Measurements from ENCODE around the gene RYR2.
"Not testable (repeated sequence)": the region's sequence is repeated elsewhere in the genome, so short reads cannot be mapped to it uniquely, and the experiment has no call there.

Gene RYR2

DNA sequence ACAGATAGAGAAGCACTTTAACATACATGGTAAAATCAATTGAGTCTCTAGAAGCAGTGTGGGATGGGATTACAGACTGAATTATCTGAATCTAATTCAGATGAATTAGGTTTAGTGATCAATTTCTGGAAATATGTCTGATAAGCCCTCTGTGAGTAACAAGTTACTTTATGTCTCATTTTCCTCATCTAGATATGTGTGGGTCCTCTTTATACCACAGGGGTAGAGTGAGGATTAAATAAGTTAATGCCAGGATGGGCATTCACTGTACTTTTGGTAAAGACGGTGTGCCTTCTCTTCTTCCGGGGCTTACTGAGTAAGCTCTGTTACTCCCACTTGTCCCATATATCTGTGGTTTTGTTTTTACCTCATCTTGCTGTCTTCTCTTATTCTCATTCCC, 225.8 kb downstream of the RYR2 start:
- DNase-seq (ENCODE audit: low read depth), result no peak

DNA sequence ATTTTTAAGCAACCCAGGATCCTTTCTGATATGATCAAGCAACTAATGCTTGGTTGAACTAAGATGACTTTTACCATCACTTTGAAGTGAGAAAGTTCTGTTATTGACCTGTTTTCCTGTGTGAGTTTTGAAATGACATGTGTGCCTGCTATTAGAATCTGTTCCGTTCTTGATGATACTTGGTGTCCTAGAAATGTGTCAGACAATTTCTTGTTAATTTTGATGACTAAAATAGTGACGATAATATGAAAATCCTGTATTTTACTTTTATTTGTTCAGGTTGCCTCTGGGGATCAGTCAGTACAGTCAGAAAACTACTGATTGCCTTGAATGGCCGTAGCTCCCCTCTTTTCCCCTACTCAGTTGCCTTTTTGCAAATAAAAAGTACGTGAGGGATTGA, 228.0 kb downstream of the RYR2 start:
- no peak for DNase-seq (ENCODE audit: low read depth)

DNA sequence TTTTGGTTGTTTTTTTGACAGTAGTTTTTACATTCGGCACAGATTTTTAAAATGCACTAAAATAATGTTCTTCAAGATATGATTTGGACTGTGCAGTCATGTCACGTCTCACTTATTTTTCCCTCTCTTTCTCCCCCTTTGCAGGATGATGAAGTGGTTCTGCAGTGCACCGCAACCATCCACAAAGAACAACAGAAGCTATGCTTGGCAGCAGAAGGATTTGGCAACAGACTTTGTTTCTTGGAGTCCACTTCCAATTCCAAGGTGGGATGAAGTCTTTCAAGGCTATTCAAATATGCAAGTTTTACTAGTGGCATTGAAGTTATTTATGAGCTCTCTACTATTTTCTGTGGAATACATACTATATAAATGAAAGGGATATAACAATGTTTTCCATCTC, 228.4 kb downstream of the RYR2 start:
- DNase-seq (ENCODE audit: low read depth), result no peak

DNA sequence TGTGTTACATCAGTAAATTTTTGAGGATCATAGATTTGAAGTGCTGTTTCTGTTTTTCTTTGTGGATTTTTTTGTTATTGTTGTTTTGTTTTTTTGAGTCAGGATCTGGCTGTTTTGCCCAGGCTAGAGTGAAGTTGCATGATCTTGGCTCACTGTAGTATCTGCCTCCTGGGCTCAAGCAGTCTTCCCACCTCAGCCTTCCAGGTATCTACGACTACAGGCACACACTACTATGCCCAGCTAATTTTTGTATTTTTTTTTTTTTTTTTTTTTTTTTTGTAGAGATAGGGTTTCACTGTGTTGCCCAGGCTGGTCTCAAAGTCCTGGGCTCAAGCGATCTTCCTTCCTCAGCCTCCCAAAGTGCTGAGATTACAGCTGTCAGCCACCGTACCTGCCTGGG, 236.0 kb downstream of the RYR2 start:
- not testable (repeated sequence) for DNase-seq (ENCODE audit: low read depth)

DNA sequence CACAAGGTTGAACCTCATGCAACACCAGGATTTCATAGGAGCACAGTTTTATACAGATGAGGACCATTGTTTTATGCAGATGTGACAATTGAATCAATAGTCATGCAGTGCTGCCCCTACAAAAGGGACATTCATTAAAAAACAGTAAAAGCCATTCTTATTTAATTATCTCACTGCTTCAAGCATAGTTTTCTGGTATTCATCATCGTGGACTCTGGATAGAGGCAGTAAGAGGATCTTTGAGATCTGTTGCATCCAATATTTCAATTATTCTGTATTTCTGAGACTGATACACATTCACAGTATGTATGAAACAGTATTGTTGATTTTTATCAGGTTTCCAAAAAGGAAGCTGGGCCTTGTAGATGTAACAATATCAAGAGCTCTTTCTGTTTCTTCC, 237.6 kb downstream of the RYR2 start:
- no peak for DNase-seq (ENCODE audit: low read depth)

DNA sequence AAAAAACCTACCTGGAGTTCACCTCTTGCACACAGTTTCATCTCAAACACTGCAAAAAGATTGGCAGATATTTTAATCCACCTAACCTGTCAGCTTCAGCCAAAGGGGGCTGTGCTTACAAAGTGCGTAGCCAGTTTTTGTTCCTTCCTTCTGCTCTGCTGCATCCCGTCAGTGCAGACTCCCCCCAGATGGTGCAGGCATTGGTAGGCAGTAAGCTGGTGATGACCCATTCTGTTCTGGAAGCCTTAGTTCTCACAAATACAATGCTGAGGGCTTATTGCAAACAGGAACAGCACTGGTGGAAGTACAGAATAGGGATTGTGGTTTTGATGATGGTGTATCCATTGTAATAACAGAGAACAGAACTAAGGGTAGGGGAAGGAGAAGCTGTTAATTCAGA, 239.5 kb downstream of the RYR2 start:
- DNase-seq (ENCODE audit: low read depth), result no peak

DNA sequence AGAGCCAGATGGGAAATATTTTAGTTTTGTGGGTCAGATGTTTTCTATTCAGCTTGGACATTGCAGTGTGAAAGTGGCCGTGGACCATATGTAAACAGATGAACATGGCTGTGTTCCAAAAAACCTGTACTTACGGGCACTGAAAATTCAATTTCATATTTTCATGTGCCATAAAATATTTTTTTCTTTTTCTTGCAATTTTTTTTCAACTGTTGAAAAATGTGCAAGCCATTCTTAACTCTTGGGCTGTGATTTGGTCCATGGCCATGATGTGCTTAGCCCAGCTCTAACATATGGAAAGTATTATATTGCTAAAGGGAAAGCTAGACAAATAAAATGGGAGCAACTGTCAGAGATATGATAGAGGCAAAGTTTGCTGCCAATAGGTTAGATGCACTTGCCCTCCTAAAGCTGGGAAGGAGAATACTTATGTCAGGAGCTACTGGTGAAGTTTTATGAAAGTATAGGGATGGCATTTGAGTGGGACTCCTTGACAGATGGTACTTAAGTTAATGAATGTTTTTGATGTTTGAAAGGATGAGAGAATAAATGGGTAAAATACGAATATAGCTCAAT, 240.3 kb downstream of the RYR2 start:
- no peak for DNase-seq (ENCODE audit: low read depth)

DNA sequence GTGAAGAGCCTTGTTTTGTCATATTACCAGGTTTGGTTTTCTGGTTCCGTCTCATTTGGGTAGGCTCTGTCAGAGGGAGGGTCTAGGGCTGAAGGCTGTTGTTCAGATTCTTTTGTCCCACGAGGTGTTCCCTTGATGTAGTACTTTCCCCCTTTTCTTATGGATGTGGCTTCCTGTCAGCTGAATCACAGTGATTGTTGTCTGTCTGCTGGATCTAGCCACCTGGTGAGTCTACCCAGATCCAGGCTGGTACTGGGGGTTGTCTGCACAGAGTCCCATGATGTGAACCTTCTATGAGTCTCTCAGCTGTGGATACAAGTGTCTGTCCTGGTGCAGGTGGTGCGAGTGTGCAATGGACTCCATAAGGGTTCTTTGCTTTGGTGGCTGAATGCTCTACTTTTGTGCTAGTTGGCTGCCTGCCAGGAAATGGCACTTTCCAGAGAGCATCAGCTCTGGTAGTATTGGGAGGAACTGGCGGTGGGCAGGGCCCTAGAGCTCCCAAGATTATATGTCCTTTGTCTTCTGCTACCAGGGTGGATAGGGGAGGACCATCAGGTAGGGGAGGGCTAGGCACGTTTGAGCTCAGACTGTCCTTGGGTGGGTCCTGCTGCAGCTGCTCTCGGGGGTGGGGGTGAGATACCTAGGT, 246.0 kb downstream of the RYR2 start:
- DNase-seq (ENCODE audit: low read depth), result no peak

DNA sequence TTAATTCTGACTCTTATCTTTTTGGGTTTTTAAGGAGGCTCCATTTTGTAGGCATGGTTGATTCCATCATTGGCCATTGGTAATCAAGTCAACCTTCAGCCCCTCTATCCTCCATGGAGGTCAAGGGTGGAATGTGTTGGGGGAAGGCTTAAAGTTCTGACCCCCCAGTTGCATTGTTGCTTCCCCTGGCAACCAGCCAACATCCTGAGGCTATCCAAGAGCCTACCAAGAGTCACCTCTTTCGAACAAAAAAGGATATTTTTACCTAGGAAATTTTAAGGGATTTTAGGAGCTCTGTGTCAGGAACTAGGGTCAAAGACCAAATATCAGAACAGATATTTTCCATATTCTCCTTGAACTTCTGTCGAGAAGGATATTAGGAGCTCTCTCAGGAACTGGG, 251.8 kb downstream of the RYR2 start:
- no peak for DNase-seq (ENCODE audit: low read depth)

DNA sequence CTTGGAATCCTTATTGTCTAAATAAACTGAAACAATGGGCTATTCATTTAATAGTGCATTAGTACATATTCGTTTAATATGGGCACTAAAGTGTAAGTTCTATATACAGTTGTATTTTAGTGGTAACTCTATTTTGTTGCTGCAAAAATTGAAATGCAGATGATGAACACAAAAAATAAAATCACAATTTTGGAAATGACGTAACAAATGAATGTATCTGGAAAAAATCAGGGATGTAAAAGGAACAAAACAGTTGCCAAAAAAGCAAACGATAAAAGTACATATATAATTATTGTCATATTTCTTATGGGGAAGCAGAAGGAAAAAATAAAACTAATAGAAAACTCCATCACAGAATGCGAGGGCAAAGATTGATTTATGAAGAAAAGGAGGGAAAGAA, 254.9 kb downstream of the RYR2 start:
- no peak for DNase-seq (ENCODE audit: low read depth)

DNA sequence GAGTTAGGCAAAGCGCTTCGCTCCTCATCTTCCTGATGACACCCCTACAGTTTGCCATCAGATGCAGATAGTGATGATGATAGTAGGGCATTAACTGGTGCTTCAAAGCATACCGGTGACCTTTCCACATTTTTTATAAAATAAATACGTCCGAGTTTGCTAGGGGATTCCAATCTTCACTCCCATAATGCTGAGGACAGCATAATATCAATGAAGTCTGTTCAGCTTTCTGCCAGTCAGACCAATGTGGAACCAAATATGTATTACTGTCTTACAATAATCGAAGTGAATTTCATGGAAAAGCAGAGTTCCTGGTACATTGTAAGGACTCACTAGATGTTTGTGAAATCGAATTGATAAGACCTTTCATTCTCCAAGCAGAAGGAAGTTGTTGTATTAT, 258.7 kb downstream of the RYR2 start:
- DNase-seq (ENCODE audit: low read depth), result no peak

DNA sequence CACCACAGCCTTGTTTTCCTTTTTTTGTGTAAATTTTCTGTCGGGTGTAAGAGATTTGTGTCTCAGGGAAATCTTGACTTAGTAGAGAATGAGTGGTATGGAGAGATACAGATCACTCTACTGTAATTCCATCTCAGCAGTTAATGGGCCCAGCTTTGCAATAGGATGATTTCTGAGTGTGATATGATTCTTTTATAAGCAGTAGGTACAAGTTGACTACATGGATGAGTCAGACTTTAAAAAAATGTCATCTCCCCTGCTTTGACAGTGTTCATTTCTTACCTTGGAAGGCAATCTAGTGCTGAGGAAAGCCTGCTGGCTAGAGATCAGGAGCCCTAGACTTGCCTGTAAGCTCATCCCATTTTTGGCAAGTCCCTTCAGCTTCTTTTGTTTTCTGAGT, 261.9 kb downstream of the RYR2 start:
- no peak for DNase-seq (ENCODE audit: low read depth)

DNA sequence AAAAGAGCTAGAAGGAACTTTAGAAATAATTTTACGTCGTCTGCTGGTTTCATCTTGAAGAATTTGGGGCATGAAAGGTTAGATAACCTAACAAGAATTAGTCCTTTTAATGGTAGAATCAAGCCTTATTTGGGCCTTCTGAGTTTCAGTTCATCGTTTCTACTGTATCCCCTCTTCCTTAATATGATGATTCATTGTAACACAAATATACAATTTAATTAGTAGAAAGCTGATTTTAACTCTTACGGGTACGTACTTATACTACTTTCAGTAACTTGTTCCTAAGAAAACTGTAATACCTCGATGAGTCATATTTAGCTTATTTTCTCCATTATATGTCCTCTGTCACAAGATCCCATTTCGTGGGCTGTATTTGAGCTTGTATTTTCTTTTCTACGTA, 264.7 kb downstream of the RYR2 start:
- no peak for DNase-seq (ENCODE audit: low read depth)

DNA sequence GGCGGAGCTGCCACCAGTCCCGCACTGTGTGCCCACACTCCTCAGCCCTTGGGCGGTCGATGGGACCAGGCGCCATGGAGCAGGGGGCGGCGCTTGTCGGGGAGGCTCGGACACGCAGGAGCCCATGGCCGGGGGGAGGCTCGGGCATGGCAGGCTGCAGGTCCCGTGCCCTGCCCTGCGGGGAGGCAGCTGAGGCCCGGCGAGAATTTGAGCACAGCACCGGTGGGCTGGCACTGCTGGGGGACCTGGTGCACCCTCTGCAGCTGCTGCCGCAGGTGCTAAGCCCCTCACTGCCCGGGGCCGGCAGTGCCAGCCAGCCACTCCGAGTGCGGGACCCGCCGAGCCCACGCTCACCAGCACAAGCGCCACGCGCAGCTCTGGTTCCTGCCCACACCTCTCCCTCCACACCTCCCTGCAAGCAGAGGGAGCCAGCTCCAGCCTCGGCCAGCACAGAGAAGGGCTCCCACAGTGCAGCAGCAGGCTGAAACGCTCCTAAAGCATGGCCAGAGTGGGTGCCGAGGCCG, 267.7 kb downstream of the RYR2 start:
- no peak for DNase-seq (ENCODE audit: low read depth)

DNA sequence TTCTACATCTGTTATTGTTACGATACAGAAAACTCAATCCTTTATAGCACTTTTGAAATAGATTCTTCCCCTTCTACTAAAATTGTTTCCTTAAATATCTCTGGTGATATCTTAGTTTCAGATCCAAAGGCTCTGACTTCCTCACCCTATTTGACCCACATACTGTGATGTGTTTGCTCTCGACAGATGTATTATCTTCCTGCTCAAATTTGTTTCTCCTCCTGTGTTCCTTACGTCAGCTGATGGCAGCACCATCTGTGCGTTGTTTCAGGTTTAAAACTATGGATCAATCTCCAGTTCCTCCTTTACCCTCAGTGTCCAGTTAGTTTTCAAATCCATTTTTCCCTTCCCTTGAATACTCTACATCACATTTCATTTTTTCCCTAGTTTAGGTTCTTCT, 274.4 kb downstream of the RYR2 start:
- DNase-seq (ENCODE audit: low read depth), result no peak

DNA sequence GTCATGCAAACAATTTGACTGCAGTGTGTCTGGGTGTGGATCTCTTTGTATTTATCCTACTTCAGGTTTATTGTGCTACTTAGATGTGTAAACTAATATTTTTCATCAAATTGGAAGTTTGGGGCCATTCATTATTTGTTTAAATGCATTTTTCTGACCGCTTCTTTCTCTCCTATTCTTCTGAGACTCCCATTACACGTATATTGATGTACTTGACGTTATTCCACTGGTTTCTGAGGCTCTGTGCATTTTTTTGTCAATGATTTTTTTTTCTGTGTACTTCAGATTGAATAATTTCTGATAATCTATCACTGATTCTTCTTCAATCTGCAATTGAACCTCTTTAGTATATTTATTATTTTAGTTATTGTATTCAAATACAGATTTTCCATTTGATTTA, 276.8 kb downstream of the RYR2 start:
- no peak for DNase-seq (ENCODE audit: low read depth)

DNA sequence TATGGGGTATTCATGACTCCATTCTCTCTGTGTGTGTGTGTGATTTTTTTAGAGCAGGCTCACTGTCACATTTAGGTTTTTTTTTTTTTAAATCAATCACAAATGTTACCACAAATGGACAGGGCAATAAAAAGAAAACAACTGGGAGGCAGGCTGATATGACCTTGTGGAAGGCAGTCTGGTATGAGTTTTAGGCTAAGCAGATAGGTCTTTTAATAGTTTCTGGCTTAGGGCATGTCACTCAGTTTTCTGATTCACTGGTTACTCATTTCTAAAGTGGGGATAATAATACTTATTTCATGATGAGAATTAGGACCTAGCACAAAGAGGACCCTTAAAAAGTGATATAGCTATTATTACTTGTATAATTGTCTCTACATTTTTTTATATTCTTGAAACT, 278.9 kb downstream of the RYR2 start:
- no peak for DNase-seq (ENCODE audit: low read depth)

DNA sequence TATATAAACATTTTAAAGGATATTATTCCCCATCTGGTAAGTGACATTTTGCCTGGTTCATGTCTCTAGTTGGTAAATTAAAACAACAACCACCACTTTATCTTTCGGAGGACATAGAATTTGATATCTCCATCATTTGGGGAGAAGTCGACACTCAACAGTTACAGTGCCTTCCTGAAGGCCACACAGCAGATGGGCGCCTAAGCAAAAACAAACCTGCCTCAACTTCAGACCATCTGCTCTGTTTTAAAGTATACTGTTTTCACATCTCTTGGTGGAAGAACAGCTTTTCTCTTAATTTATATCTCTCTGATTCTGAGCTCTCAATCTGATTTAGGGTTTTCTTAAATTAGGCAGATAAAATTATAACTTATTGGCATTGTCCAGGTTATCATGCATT, 282.2 kb downstream of the RYR2 start:
- no peak for DNase-seq (ENCODE audit: low read depth)

DNA sequence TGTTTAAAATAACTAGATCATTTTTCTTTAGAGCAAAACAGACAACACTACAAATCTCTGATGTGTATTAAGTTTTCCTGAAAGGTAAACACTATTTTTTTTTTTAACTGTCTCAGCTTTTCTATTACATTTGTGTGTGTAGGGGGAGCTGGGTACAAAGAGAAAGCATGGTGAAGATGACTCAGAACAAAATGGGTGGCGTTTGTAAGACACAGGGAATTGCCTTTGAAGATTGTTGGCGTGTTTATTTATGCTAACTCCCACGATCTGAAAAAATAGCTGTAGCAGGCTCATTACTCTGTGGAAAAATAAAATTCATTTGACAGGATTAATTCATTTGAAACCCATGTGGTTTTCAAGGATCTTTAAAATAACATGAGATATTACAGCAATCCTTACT, 285.1 kb downstream of the RYR2 start:
- no peak for DNase-seq (ENCODE audit: low read depth)

DNA sequence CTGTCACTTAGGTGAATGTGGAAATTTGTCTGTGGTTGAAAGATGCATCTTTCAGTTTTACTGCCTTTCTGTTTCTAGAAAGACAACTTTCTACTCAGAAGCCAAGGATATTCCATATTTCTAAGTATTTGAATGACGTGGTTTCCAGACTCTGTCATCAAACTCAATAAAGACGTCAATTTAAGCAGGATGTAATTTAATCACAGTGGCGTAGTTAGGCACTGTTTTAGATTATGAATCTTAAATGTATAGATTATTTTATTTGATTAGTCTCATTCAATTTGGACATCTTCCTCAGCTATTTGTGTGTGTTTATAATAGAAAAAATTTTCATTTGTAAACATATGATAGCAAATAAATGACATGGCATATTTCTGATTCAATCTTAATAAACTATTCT, 298.9 kb downstream of the RYR2 start:
- DNase-seq (ENCODE audit: low read depth), result no peak

DNA sequence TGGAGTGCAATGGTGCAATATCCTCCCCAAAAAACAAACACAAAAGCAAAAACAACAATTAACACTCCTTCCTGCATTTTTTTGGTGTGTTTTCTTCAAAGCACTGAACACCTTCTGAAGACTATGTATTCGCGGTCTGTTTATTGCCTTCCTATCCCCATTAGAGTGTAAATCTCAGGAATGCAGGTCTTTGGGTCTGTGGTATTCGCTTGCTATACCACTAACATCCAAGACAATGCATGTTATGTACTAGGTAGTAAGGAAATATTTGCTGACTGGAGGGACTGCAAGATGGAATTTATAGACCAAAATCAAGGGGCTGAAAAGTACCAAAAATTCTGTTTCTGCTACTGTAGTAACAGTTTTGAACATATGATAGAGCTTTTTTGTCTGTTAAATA, 299.4 kb downstream of the RYR2 start:
- DNase-seq (ENCODE audit: low read depth), result no peak

DNA sequence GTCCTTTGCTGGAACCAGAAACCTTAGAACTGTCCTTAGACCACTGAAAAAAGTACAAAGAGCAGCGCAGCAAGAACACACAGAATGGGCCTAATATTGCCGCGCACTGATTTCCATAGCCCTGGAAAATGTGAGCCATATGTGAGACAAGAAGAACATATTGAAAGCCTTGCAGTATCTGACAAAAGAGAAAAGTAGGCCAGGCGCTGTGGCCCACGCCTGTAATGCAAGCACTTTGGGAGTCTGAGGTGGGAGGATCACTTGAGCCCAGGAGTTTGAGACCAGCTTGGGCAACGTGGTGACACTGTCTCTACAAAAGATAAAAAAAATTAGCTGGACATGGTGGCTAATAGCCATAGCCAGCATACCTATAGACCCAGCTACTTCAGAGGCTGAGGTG, 300.7 kb downstream of the RYR2 start:
- no peak for DNase-seq (ENCODE audit: low read depth)

DNA sequence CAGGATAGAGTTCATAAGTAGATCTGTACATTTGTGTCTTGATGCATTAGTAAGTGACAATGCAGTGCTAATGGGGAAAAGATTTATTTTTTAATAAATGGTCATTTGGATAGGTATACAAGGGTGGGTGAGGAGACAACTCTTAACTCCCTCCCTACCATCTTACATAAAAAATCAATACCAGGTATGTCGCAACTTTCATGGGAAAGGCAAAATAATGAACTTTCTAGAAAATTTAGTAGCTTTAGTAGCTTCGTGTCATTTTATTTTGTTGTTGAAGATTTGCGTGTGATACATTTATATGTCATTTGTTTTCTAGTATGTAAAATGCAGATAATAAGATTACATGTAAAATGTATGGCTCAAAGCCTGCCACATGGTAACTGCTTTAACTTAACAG, 310.8 kb downstream of the RYR2 start:
- DNase-seq (ENCODE audit: low read depth), result no peak

DNA sequence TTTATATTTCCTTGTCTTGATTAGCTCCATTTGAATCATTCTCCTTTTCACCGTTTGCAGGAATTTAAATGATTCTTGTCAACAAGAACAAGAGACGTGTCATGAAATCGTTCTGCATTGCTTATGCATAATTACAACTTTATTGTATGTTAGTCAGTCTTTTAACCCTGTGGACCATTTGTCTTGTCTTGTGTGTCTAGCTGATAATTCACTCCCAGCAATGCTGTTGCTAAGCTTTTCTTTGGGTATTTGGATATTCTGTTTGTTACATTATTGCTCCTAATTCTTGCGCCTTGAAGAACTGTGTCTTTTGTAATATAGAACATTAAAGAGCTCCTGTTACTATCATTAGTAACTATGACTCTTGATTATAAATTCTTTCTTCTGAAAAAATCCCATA, 311.9 kb downstream of the RYR2 start:
- no peak for DNase-seq (ENCODE audit: low read depth)
